Measurements from ENCODE around the gene ITGA1. TPM values are rescaled to one million over a fixed set of nuclear protein-coding genes. Genes with fewer than 3 reads are reported as not detected.

Gene ITGA1
- total RNA-seq, 2 donors from 2014 or later, result 129 to 136 TPM

DNA sequence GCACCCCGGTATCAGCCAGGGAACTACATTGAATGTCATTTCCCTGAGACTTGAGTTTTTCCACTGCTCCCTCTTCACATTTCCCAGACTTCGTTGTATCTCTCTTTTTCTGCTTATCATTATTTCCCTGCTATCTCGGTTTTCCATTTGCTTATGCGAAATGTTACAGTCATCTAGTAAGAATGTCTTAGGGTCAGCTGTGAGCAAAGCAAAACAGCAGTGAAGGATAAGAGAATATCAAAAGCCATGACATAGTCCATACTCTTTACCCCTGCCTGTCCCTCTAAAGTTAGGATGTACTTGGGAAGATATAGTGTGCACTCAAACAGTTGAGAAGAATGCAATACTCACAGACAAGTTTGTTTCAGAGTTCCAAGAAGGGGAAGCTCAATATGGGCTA is 88.7 kb downstream of the ITGA1 start:
- ATAC-seq, result no peak
- DNase-seq (ENCODE audit: low spot score), result no peak
- Mint-ChIP-seq H3K4me3 (no peak overlapping the region), H3K4me1 (ENCODE audit: low read depth in 2 of 2) (no peaks in the 10 kb centered on the region), H3K27ac (no peak overlapping the region), H3K9me3 (peaks cover 3% of the 10 kb centered on the region), H3K27me3 (peaks cover 23 to 39% of the 10 kb centered on the region in 2 donors), H3K36me3 (peaks cover 25% of the 10 kb centered on the region)

DNA sequence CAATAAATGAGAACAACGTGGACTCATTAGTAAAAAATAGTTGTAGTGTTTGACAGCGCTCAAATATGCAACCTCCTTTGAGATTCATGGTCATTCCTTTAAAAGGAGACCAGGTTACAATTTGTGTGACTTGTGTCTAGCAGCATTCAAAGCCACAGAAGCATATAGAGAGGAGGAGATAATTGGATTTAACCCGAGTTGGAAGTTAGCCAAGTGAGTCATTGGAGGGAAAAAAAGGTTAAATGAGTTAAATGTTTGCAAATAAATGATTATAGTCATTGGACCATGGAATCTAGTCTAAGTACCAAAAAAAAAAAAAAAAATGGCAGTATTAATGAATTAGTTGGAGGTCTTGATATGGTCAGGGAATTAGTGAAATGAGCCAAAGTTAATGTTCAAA is 90.9 kb downstream of the ITGA1 start:
- H3K27ac Mint-ChIP-seq, result no peak overlapping the region

DNA sequence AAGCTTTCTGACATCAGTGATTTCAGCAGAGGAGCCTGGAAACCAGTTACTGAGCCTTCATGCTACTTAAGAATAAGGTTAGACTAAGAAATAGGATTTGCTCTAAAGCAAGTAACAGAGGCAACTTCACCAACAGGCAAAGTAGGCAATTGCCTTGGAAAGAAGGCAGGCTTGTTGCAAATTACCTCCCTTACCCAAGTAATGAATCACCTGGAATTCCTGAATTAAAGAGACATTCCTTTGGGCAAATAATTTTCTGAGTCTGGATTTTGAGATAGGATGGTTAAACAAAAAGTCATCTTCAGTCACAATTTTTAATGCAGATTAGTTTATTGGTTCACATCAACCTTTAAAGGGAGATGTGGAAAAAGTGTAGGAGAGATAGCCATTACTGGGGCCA is 92.8 kb downstream of the ITGA1 start:
- H3K4me3 Mint-ChIP-seq, result no peak overlapping the region
- no peak for DNase-seq (ENCODE audit: low spot score)
- H3K9me3 Mint-ChIP-seq, result peaks cover 3% of the 10 kb centered on the region
- H3K27ac Mint-ChIP-seq, result no peak overlapping the region
- no peak for ATAC-seq
- peaks cover 11 to 25% of the 10 kb centered on the region in 2 donors for H3K27me3 Mint-ChIP-seq
- H3K36me3 Mint-ChIP-seq, result peaks cover 17% of the 10 kb centered on the region
- no peaks in the 10 kb centered on the region for H3K4me1 Mint-ChIP-seq (ENCODE audit: low read depth in 2 of 2)

More for the DNA sequence above, 90.9 kb downstream of the ITGA1 start:
- Mint-ChIP-seq H3K9me3 (peaks cover 3% of the 10 kb centered on the region), H3K4me1 (ENCODE audit: low read depth in 2 of 2) (no peaks in the 10 kb centered on the region), H3K4me3 (no peak overlapping the region), H3K36me3 (peaks cover 18% of the 10 kb centered on the region), H3K27me3 (peaks cover 11 to 26% of the 10 kb centered on the region in 2 donors)
- DNase-seq (ENCODE audit: low spot score), result no peak
- ATAC-seq, result no peak

DNA sequence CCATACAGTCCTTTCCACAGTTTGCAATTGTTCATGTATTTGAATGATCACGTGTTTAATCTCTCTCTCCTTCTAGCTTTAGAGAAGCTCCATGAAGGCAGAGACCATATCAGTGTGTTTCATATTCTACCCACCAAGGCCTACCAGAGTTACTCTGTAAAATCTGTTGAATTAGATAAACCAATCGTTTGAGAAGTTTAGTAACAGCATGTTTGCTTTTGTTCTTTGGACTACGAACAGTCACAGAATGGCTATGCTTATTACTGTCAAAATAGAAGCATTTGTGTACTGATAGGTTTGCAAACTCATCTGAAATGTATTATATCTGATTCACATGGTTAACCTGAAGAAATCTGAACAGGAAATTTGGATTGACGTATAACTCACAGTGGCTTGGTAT is 93.8 kb downstream of the ITGA1 start:
- Mint-ChIP-seq H3K4me3 (no peak overlapping the region), H3K36me3 (peaks cover 16% of the 10 kb centered on the region), H3K9me3 (peaks cover 2% of the 10 kb centered on the region), H3K27me3 (peaks cover 5 to 16% of the 10 kb centered on the region in 2 donors), H3K27ac (no peak overlapping the region), H3K4me1 (ENCODE audit: low read depth in 2 of 2) (no peaks in the 10 kb centered on the region)
- no peak for DNase-seq (ENCODE audit: low spot score)
- ATAC-seq, result no peak

DNA sequence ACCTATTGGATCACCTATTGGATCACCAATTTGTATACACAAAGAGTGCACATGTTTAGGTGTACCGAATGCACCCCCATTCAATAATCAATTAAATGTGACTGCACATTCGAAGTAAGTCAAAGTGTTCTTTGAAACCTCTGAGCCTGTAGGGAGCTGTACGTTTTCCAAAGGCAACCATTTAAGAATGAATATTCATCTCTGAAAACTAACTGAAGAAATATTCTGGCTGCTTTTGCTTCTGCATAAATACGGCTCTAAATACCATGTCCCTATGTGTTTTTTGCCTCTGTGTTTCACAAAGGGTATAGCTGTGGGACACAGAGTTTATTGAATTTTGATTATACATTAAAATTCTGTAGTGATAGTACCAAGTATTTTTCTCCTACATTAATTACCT is 95.4 kb downstream of the ITGA1 start:
- ATAC-seq (no peak), DNase-seq (ENCODE audit: low spot score) (no peak)
- Mint-ChIP-seq H3K27ac (no peak overlapping the region), H3K4me1 (ENCODE audit: low read depth in 2 of 2) (no peaks in the 10 kb centered on the region), H3K4me3 (no peak overlapping the region), H3K36me3 (peaks cover 18% of the 10 kb centered on the region), H3K9me3 (no peaks in the 10 kb centered on the region), H3K27me3 (peaks cover 5 to 16% of the 10 kb centered on the region in 2 donors)

DNA sequence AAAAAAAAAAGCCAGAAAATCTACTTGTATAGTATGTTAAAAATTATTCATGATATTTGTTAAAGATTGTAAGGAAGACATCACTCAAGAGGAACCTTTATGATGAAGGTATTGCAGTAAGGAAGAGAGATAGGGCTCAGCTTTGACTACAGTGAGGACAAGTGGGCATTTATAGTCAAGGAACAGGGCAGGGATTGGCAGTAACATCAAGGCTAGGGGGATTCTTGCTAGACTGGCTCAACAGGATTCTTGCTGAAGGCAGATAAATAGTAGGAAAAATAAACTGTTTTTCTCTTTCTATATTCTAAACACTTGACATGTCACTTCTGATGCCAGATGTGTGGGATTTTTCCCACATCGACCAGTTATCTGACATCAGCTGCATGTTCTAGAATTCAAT is 96.7 kb downstream of the ITGA1 start:
- Mint-ChIP-seq H3K27me3 (peaks cover 3 to 9% of the 10 kb centered on the region in 2 donors), H3K4me3 (no peak overlapping the region)
- no peak for ATAC-seq

DNA sequence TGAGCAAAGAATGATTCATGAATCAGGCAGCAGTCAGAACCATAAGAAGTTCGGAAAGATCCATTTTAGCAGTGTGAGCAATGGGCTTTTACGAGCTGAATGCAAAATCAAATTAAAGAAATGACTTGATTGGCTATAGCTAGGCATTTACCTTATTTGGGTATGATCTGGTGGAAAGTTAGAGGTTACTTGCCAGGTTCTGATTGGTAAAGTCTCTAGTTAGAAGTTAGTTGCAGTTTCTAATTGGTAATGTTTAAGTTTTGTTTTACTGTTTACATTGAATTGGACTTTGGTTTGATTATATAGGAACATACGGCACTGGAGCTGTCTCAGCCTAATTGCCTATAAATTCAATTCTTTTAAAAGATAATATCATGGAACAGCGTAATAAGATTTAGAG is 97.9 kb downstream of the ITGA1 start:
- Mint-ChIP-seq H3K27ac (no peak overlapping the region), H3K27me3 (peaks cover 4 to 9% of the 10 kb centered on the region in 2 donors)

More for the DNA sequence above, 96.7 kb downstream of the ITGA1 start:
- H3K4me1 Mint-ChIP-seq (ENCODE audit: low read depth in 2 of 2), result no peaks in the 10 kb centered on the region
- H3K27ac Mint-ChIP-seq, result no peak overlapping the region
- peaks cover 16% of the 10 kb centered on the region for H3K36me3 Mint-ChIP-seq
- DNase-seq (ENCODE audit: low spot score), result no peak
- H3K9me3 Mint-ChIP-seq, result no peaks in the 10 kb centered on the region

DNA sequence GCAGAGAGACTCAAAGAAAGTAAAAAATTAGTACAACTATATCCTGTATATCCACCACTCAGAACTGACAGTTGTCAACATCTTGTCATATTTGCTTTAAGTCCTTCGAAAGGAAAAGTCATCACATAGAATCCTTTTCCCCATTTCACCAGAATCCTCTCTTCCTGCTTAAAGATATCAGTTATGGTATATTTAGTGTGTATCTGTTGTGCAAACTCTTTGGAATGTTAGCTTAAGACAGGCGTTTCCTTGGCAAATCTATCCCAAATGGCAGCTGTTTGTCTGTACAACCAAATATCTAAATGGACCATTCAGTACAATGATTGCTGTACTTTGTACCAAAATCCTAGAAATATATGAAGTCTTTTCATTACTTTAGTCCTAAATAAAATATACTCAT is 98.5 kb downstream of the ITGA1 start:
- Mint-ChIP-seq H3K9me3 (no peaks in the 10 kb centered on the region), H3K27me3 (peaks cover 6 to 9% of the 10 kb centered on the region in 2 donors), H3K36me3 (peaks cover 16% of the 10 kb centered on the region), H3K4me1 (ENCODE audit: low read depth in 2 of 2) (no peaks in the 10 kb centered on the region), H3K4me3 (no peak overlapping the region), H3K27ac (no peak overlapping the region)
- DNase-seq (ENCODE audit: low spot score) (no peak), ATAC-seq (no peak)

More for the DNA sequence above, 97.9 kb downstream of the ITGA1 start:
- Mint-ChIP-seq H3K4me3 (no peak overlapping the region), H3K4me1 (ENCODE audit: low read depth in 2 of 2) (no peaks in the 10 kb centered on the region), H3K9me3 (no peaks in the 10 kb centered on the region), H3K36me3 (peaks cover 16% of the 10 kb centered on the region)
- ATAC-seq (no peak), DNase-seq (ENCODE audit: low spot score) (no peak)

DNA sequence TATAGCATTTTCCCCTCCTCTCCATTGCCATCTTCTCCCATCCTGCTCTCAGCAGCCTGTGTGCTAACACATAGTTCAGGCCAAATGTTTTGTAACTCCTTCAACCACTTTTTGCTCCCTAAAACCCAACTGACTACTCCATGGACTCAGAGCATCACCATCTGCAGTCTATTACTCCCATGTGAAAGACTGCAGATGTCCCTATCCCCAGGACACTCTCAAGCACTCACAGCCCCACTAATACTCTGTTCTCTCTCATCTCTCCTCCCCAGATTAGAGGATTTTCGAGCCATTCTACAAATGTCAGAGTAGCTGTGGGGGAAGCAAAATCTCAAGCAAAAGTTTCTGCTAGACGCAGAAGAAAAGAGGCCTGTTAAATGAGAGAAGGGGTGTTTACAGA is 99.3 kb downstream of the ITGA1 start:
- Mint-ChIP-seq H3K27me3 (peaks cover 6 to 9% of the 10 kb centered on the region in 2 donors), H3K4me3 (no peak overlapping the region), H3K9me3 (no peaks in the 10 kb centered on the region), H3K4me1 (ENCODE audit: low read depth in 2 of 2) (no peaks in the 10 kb centered on the region), H3K27ac (no peak overlapping the region), H3K36me3 (peaks cover 16% of the 10 kb centered on the region)
- no peak for ATAC-seq
- DNase-seq (ENCODE audit: low spot score), result no peak

DNA sequence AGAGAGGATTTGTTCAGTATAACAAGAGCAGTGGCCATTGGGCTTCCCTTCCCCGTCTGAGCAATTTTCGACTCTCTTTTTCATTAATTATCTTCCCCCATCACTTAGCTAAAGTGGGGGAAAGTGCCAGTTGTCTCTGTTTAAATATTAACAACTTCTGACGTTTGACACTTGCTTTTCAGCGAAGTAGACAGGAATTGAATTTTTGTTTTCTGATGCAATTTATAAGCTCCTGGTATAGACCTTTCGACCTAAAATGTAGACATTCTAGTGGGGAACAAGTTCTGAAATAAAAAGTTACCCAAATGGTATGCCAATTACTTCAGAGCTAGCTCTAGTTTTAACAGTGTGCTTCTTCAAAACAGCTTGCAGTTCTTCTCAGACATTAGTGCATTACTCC is 100.6 kb downstream of the ITGA1 start:
- ATAC-seq (no peak), DNase-seq (ENCODE audit: low spot score) (no peak)
- H3K36me3 Mint-ChIP-seq, result peaks cover 10% of the 10 kb centered on the region
- H3K4me3 Mint-ChIP-seq, result no peak overlapping the region
- H3K27me3 Mint-ChIP-seq, result peaks cover 8 to 9% of the 10 kb centered on the region in 2 donors
- no peak overlapping the region for H3K27ac Mint-ChIP-seq
- no peaks in the 10 kb centered on the region for H3K9me3 Mint-ChIP-seq
- no peaks in the 10 kb centered on the region for H3K4me1 Mint-ChIP-seq (ENCODE audit: low read depth in 2 of 2)

DNA sequence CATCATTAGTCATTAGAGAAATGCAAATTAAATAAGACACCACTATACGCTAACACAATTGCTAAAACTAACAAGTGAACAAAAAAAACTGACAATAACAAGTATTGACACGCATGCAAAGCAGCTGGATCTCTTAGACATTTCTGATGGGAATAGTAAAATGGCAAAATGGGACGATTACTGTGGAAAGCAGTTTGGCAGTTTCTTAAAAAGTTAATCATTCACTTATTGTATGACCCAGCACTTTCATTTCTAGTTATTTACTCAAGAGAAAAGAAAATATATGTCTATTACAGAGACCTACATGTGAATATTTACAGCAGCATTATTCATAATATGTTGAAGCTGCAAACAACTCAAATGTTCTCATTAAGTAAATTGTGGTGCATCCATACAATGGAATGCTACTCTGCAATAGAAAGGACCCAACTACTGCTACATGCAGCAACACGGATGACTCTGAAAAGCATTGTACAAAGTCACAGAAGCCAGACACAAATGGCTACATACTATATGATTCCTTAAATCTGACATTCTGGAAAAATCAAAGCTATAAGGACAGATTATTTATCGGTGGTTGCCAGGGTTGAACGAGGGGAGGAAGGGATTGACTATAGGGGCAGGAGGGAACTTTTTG is 104.6 kb downstream of the ITGA1 start:
- no peak for DNase-seq (ENCODE audit: low spot score)
- ATAC-seq, result no peak
- no peaks in the 10 kb centered on the region for H3K9me3 Mint-ChIP-seq
- peaks cover 13 to 15% of the 10 kb centered on the region in 2 donors for H3K27me3 Mint-ChIP-seq
- no peaks in the 10 kb centered on the region for H3K4me1 Mint-ChIP-seq (ENCODE audit: low read depth in 2 of 2)
- H3K36me3 Mint-ChIP-seq, result peaks cover 15% of the 10 kb centered on the region
- no peak overlapping the region for H3K4me3 Mint-ChIP-seq
- no peak overlapping the region for H3K27ac Mint-ChIP-seq

DNA sequence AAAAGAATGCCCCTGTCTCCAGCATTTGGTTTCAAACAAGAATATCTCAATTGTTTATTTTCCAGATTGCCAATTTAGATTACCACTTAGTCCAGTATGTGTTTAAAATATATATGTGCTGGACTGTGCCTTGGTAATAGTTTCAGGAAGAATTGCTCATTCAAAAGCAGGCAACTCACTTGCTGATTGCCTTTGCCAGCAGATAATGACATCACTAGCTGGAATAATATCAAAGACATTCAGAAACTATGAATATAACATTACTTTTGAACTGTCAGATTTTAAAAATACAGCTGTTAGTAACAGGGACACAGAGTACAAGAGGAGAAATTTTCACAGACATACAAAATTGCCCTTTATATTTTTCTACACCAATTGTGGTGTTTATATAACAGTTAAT is 105.4 kb downstream of the ITGA1 start:
- DNase-seq (ENCODE audit: low spot score) (no peak), ATAC-seq (no peak)
- no peak overlapping the region for H3K27ac Mint-ChIP-seq
- peaks cover 8% of the 10 kb centered on the region for H3K36me3 Mint-ChIP-seq
- H3K4me3 Mint-ChIP-seq, result no peak overlapping the region
- H3K4me1 Mint-ChIP-seq (ENCODE audit: low read depth in 2 of 2), result no peaks in the 10 kb centered on the region
- H3K9me3 Mint-ChIP-seq, result no peaks in the 10 kb centered on the region
- H3K27me3 Mint-ChIP-seq, result peaks cover 8 to 13% of the 10 kb centered on the region in 2 donors

DNA sequence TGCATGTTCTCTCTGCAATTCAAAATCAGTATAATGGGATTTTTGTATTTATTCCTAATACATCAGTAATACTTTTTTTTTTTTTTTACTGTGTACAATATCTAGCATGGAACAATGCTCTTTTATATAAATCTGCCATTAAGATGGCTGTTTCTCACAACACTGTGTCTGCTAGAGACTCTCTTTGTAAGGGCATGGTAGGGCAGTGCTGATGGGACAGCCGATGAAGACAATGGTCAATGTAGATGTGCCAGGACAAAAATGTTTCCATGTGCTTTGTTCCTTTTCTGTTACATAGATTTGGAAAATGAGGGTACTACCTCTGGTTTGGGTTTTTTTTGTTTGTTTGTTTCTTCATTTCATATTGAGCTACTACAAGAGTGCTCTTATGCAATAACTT is 106.1 kb downstream of the ITGA1 start:
- no peak for ATAC-seq
- H3K27me3 Mint-ChIP-seq, result peaks cover 6 to 13% of the 10 kb centered on the region in 2 donors
- no peaks in the 10 kb centered on the region for H3K4me1 Mint-ChIP-seq (ENCODE audit: low read depth in 2 of 2)
- no peak overlapping the region for H3K27ac Mint-ChIP-seq
- DNase-seq (ENCODE audit: low spot score), result no peak
- H3K9me3 Mint-ChIP-seq, result no peaks in the 10 kb centered on the region
- H3K36me3 Mint-ChIP-seq, result peaks cover 6% of the 10 kb centered on the region
- no peak overlapping the region for H3K4me3 Mint-ChIP-seq

DNA sequence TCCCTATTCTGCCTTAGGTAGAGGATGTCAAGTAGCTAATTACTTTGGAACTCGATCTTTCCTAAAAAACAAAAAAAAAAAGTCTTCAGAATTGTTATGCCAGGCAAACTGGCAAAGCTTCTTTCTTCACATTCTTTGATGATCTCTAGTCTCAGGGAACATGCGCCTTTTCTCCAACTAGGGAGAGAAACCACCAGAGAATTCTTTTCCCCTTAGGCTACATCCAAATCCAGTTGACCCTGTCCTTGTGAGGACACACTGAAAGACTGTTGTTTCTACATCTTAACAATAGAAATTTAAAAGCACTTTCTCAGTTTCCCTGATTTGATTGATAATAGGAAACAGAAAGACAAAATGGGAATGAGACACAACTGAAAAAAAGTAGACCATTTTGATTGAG is 106.7 kb downstream of the ITGA1 start:
- no peak overlapping the region for H3K4me3 Mint-ChIP-seq
- H3K9me3 Mint-ChIP-seq, result no peaks in the 10 kb centered on the region
- H3K36me3 Mint-ChIP-seq, result peaks cover 8% of the 10 kb centered on the region
- no peak overlapping the region for H3K27ac Mint-ChIP-seq
- H3K27me3 Mint-ChIP-seq, result peaks cover 9 to 13% of the 10 kb centered on the region in 2 donors
- ATAC-seq (no peak), DNase-seq (ENCODE audit: low spot score) (no peak)
- no peaks in the 10 kb centered on the region for H3K4me1 Mint-ChIP-seq (ENCODE audit: low read depth in 2 of 2)

DNA sequence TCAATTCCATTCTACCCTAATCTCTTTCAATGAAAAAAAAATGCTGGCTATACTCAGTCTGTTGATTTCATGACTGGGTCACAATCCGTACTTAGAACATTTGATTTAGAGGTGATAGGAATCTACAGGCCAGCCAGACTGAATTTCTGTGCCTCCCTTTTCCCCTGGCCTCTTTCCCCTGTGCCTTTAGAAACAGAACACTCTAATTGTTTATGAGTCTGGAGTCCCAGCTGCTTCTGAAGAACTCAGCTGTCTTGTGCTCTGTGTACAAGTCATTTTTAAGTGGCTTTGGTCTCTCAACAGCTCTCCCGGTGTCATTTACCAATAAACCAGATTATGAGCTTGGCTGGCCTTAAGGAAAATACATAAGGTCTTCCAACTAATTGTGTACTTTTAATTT is 107.4 kb downstream of the ITGA1 start:
- Mint-ChIP-seq H3K36me3 (peaks cover 12% of the 10 kb centered on the region), H3K9me3 (no peaks in the 10 kb centered on the region), H3K27ac (no peak overlapping the region), H3K4me1 (ENCODE audit: low read depth in 2 of 2) (no peaks in the 10 kb centered on the region), H3K27me3 (peaks cover 13% of the 10 kb centered on the region in 2 donors), H3K4me3 (no peak overlapping the region)
- DNase-seq (ENCODE audit: low spot score), result no peak
- no peak for ATAC-seq
